A549 (cell line): ENCODE results near the gene PLXDC1. TPM values are rescaled to one million over a fixed set of nuclear protein-coding genes. Genes with fewer than 3 reads are reported as not detected.

ENCODE experiments used
- ATAC-seq, 2 experiments: fragments of 200-7000 bp in 1 of 2; fragments of >200 bp in 1 of 2; cut with Nextera tagmentation in 1 of 2; cut with Tn5 transposase in 1 of 2; 3 replicates each; pipeline versions ENCODE4 v1.8.0 to v1.9.1; 2018 to 2020; ENCODE audit warnings: mild to moderate bottlenecking in 1 of 2, moderate library complexity in 1 of 2
- CTCF ChIA-PET: fragments of 300-600 bp; sonication (Branson Sonifier 250); formaldehyde crosslinking; extraction: SDS; loops from one replicate; lab custom pipeline; 2021; ENCODE audit warnings: antibody characterized with exemption, inconsistent platforms; lab: Yijun Ruan, JAX
- POLR2A ChIA-PET: fragments of 350-600 bp; formaldehyde crosslinking; extraction: SDS; loops from one replicate; lab custom pipeline; 2021; ENCODE audit warnings: antibody characterized with exemption, inconsistent platforms; lab: Yijun Ruan, JAX
- DNase-seq, 2 experiments: peaks; one replicate each; pipeline versions ENCODE4 v3.0.0 to v3.0.0-alpha.2; 2011 to 2016; ENCODE audit warnings: low read depth in 1 of 2, low spot score in 1 of 2
- FAIRE-seq: peaks from 2 replicates; lab custom pipeline; 2011; peaks lifted over from hg19 to GRCh38; lab: Jason Lieb, UNC
- H3K27ac ChIP-seq, 2 experiments: fragments of >200 bp; sonication (Bioruptor Twin); formaldehyde crosslinking; 3 replicates each; pipeline ENCODE4 v1.5.1; 2016 to 2017
- H3K4me1 ChIP-seq: fragments of >200 bp; sonication (Bioruptor Twin); formaldehyde crosslinking; 3 replicates; pipeline ENCODE4 v1.6.1; 2016
- H3K4me2 ChIP-seq: fragments of >200 bp; sonication (Bioruptor Twin); formaldehyde crosslinking; 3 replicates; pipeline ENCODE4 v1.6.1; 2016
- H3K4me3 ChIP-seq: fragments of >200 bp; sonication (Bioruptor Twin); formaldehyde crosslinking; 3 replicates; pipeline ENCODE4 v1.5.1; 2016
- H3K9me3 ChIP-seq: fragments of >200 bp; sonication (Bioruptor Twin); formaldehyde crosslinking; 3 replicates; pipeline ENCODE4 v1.6.1; 2016
- BHLHE40 ChIP-seq: IDR thresholded peaks from 2 replicates; pipeline ENCODE4 v1.6.1; 2012; ENCODE audit warnings: low read depth, low read length, inconsistent platforms
- CBX2 ChIP-seq: fragments of 200-600 bp; sonication (generic); IDR thresholded peaks from 2 replicates; pipeline ENCODE4 v1.6.1; 2016; ENCODE audit warnings: low read depth, mild to moderate bottlenecking, borderline replicate concordance
- CEBPB ChIP-seq, 2 experiments: fragments of >200 bp in 1 of 2; sonication (Bioruptor Twin) in 1 of 2; formaldehyde crosslinking in 1 of 2; IDR thresholded peaks; 2 replicates each; pipeline ENCODE4 v1.6.1; 2012 to 2016
- EHMT2 ChIP-seq: fragments of 200-600 bp; sonication (generic); IDR thresholded peaks from 2 replicates; pipeline ENCODE4 v1.6.1; 2016; ENCODE audit warnings: antibody characterized with exemption, low read depth, mild to moderate bottlenecking, moderate library complexity
- ELK1 ChIP-seq: fragments of 150-350 bp; IDR thresholded peaks from 2 replicates; pipeline ENCODE4 v1.6.1; 2014; ENCODE audit warnings: low read depth, mild to moderate bottlenecking, low read length
- GATA3 ChIP-seq: IDR thresholded peaks from 2 replicates; pipeline ENCODE4 v1.6.1; 2012; ENCODE audit warnings: borderline replicate concordance
- HOXA7 ChIP-seq: fragments of 250-450 bp; sonication (Bioruptor Pico); IDR thresholded peaks from 2 replicates; pipeline ENCODE4 v1.5.0; 2020; ENCODE audit warnings: mild to moderate bottlenecking, moderate library complexity
- HOXB13 ChIP-seq: fragments of 250-450 bp; sonication (Bioruptor Pico); IDR thresholded peaks from 2 replicates; pipeline ENCODE4 v1.5.0; 2020; ENCODE audit warnings: low read depth, mild to moderate bottlenecking, moderate library complexity
- HOXB5 ChIP-seq: fragments of 250-450 bp; sonication (Bioruptor Pico); IDR thresholded peaks from 2 replicates; pipeline ENCODE4 v1.5.0; 2020; ENCODE audit warnings: mild to moderate bottlenecking, moderate library complexity
- JUN ChIP-seq, 2 experiments: fragments of >200 bp; sonication (Bioruptor Twin); formaldehyde crosslinking; IDR thresholded peaks; 2 replicates in 1 of 2; 3 replicates in 1 of 2; pipeline ENCODE4 v1.6.1; 2016 to 2017
- JUNB ChIP-seq: fragments of >200 bp; sonication (Bioruptor Twin); formaldehyde crosslinking; IDR thresholded peaks from 2 replicates; pipeline ENCODE4 v1.6.1; 2016
- KDM5A ChIP-seq: fragments of 200-600 bp; sonication (generic); IDR thresholded peaks from 2 replicates; pipeline ENCODE4 v1.6.1; 2016; ENCODE audit warnings: antibody characterized with exemption, mild to moderate bottlenecking
- MAFK ChIP-seq: fragments of 450-650 bp; IDR thresholded peaks from 2 replicates; pipeline ENCODE4 v1.6.1; 2014; ENCODE audit not compliant: partially characterized antibody
- MYC ChIP-seq: IDR thresholded peaks from 2 replicates; pipeline ENCODE4 v1.6.1; 2012; ENCODE audit warnings: mild to moderate bottlenecking, inconsistent platforms, low read length, improper control_type of control experiment, borderline replicate concordance
- NFE2L2 ChIP-seq: fragments of 150-350 bp; conservative IDR thresholded peaks from 2 replicates; pipeline ENCODE4 v1.6.1; 2014; ENCODE audit warnings: low read length
- PHF8 ChIP-seq: fragments of 200-600 bp; sonication (generic); IDR thresholded peaks from 2 replicates; pipeline ENCODE4 v1.6.1; 2016; ENCODE audit warnings: low read depth, mild to moderate bottlenecking, antibody characterized with exemption, moderate library complexity, borderline replicate concordance
- RAD21 ChIP-seq, 2 experiments: fragments of >200 bp in 1 of 2; sonication (Bioruptor Twin) in 1 of 2; formaldehyde crosslinking in 1 of 2; IDR thresholded peaks in 1 of 2; conservative IDR thresholded peaks in 1 of 2; 2 replicates in 1 of 2; 3 replicates in 1 of 2; pipeline ENCODE4 v1.6.1; 2012 to 2018; ENCODE audit warnings: inconsistent platforms in 1 of 2
- RARB ChIP-seq: fragments of 250-450 bp; sonication (Bioruptor Pico); IDR thresholded peaks from 2 replicates; pipeline ENCODE4 v1.8.0; 2021; ENCODE audit warnings: mild to moderate bottlenecking, moderate library complexity
- RCOR1 ChIP-seq: fragments of 150-350 bp; IDR thresholded peaks from 2 replicates; pipeline ENCODE4 v1.6.1; 2014; ENCODE audit warnings: antibody characterized with exemption, low read length, low read depth
- TFCP2L1 ChIP-seq: fragments of 250-450 bp; sonication (Bioruptor Pico); IDR thresholded peaks from 2 replicates; pipeline ENCODE4 v1.5.0; 2021; ENCODE audit warnings: mild to moderate bottlenecking
- ZC3H11A ChIP-seq: fragments of 450-650 bp; IDR thresholded peaks from 2 replicates; pipeline ENCODE4 v1.6.1; 2014; ENCODE audit warnings: antibody characterized with exemption, mild to moderate bottlenecking
- ZFP36 ChIP-seq: fragments of 450-650 bp; IDR thresholded peaks from 2 replicates; pipeline ENCODE4 v1.6.1; 2014; ENCODE audit warnings: borderline replicate concordance; ENCODE audit not compliant: partially characterized antibody
- ZNF302 ChIP-seq: fragments of 250-450 bp; sonication (Bioruptor Pico); IDR thresholded peaks from 2 replicates; pipeline ENCODE4 v1.9.0; 2021; ENCODE audit warnings: inconsistent platforms, mild to moderate bottlenecking, moderate library complexity
- ZSCAN20 ChIP-seq: fragments of 250-450 bp; sonication (Bioruptor Pico); IDR thresholded peaks from 2 replicates; pipeline ENCODE4 v1.8.0; 2022; ENCODE audit warnings: mild to moderate bottlenecking, moderate library complexity
- WGBS: methylation state at CpG from one replicate; pipeline ENCODE4 v1.1.6; 2017; ENCODE audit errors: missing lambda C conversion rate; 5-methylcytosine and 5-hydroxymethylcytosine counted together
- polyA plus RNA-seq, 4 experiments: library from polyadenylated mRNA; depleted of rRNA in 3 of 4; stranded (reverse); fragments of >200 nt; fragmentation: RNase III in 1 of 4; extraction: RNeasy Plus Mini Kit Qiagen cat#74134 plus additional on column Dnase treatment in 1 of 4; gene quantifications; 2 replicates in 3 of 4; 3 replicates in 1 of 4; pipeline ENCODE4 v1.2.3, GENCODE V29; 2011 to 2017
- TF ChIP-seq, protein P1 (sequence below): fragments of >200 bp; sonication (Bioruptor Twin); formaldehyde crosslinking; IDR thresholded peaks from 3 replicates; pipeline ENCODE4 v1.6.1; 2016
- TF ChIP-seq, protein P2 (sequence below): IDR thresholded peaks from 2 replicates; pipeline ENCODE4 v1.6.1; 2012
- TF ChIP-seq, protein P3 (sequence below): fragments of 250-450 bp; sonication (Bioruptor Pico); IDR thresholded peaks from 2 replicates; pipeline ENCODE4 v1.5.0; 2021; ENCODE audit warnings: mild to moderate bottlenecking, moderate library complexity, borderline replicate concordance

PLXDC1 gene
- polyA plus RNA-seq, 2 of the 4 experiments (the other 2 are of a cell fraction), result 0.31 to 0.36 TPM

- 91% methylated on average over 8 of the region's 9 CpGs for WGBS
- no peak for TF ChIP-seq MYC
- TF ChIP-seq HOXB13, result no peak
- TF ChIP-seq JUNB, result no peak
- no peak for TF ChIP-seq HOXA7 (CRISPR knock-in tag)
- no peak for TF ChIP-seq ZC3H11A
- no peak for TF ChIP-seq CEBPB (IDR thresholded peaks at IDR 0.05)
- TF ChIP-seq PHF8, result no peak
- no peak for TF ChIP-seq ZNF302
- TF ChIP-seq RAD21 (conservative IDR thresholded peaks at IDR 0.05 in 1 of 2, IDR thresholded peaks at IDR 0.05 in 1 of 2), result no peak
- no peak for TF ChIP-seq RARB (CRISPR knock-in tag)
- no peak for TF ChIP-seq TFCP2L1 (CRISPR knock-in tag)
- no peak for TF ChIP-seq ZSCAN20 (CRISPR knock-in tag)
- TF ChIP-seq HOXB5 (CRISPR knock-in tag), result no peak
- no peak for TF ChIP-seq RCOR1
- no peak for TF ChIP-seq GATA3
- TF ChIP-seq, protein P1, sequence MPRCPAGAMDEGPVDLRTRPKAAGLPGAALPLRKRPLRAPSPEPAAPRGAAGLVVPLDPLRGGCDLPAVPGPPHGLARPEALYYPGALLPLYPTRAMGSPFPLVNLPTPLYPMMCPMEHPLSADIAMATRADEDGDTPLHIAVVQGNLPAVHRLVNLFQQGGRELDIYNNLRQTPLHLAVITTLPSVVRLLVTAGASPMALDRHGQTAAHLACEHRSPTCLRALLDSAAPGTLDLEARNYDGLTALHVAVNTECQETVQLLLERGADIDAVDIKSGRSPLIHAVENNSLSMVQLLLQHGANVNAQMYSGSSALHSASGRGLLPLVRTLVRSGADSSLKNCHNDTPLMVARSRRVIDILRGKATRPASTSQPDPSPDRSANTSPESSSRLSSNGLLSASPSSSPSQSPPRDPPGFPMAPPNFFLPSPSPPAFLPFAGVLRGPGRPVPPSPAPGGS, result no peak
- TF ChIP-seq, protein P2, sequence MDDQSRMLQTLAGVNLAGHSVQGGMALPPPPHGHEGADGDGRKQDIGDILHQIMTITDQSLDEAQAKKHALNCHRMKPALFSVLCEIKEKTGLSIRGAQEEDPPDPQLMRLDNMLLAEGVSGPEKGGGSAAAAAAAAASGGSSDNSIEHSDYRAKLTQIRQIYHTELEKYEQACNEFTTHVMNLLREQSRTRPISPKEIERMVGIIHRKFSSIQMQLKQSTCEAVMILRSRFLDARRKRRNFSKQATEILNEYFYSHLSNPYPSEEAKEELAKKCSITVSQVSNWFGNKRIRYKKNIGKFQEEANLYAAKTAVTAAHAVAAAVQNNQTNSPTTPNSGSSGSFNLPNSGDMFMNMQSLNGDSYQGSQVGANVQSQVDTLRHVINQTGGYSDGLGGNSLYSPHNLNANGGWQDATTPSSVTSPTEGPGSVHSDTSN, result no peak
- no peak for TF ChIP-seq EHMT2
- no peak for TF ChIP-seq NFE2L2
- no peak for TF ChIP-seq KDM5A
- FAIRE-seq, result no peak
- DNase-seq, result no peak
- no peak overlapping the region for H3K4me2 ChIP-seq
- H3K4me1 ChIP-seq, result no peaks in the 10 kb centered on the region
- no peaks in the 10 kb centered on the region for H3K9me3 ChIP-seq
- ChIA-PET CTCF (interaction anchor here (0.6 to 29.6 kb wide), 5 partner anchors 10 to 156 kb away, joined by 4 to 612 read pairs (median 6); partner anchors contain the start of gene ARL5C), POLR2A (interaction anchor here (0.7 kb wide), 1 partner anchor 259 kb away, joined by 3 read pairs; no protein-coding TSS in a partner anchor)
- H3K4me3 ChIP-seq, result no peak overlapping the region
- peak in 1 of 2 experiments; percentile 14; a peak in 2 of 6 replicates for ATAC-seq
- no peak overlapping the region for H3K27ac ChIP-seq
Measured at GRCh38 chr17:39139561-39139960, 11.9 kb downstream of the PLXDC1 start.

DNA sequence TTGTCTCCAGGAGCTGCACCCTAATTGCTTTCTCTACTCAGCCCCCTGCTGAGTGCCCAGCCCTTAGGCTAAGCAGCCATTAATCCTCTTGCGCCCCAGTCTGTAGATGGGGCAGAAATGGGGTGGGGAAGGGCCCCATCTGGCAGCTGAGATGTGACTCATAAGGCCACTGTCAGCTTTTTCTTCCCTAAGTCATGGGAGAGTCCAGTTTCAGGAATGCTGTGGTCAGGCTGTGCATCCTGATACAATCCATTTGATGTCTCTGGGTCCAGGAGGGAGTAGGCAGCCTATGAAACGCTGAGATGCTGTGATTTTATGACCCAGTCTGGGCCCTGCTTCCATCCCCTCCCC is 12.3 kb downstream of the PLXDC1 start:
- DNase-seq (peak in 1 of 2 experiments; percentile 48), ATAC-seq (peak; percentile 53 to 54; a peak in 3 of 6 replicates), FAIRE-seq (no peak)
- H3K4me3 ChIP-seq, result no peak overlapping the region
- WGBS, result 51% methylated on average over 2 of the region's 2 CpGs
- H3K4me2 ChIP-seq, result no peak overlapping the region
- no peaks in the 10 kb centered on the region for H3K4me1 ChIP-seq
- POLR2A ChIA-PET, result interaction anchor here (0.7 kb wide), 1 partner anchor 259 kb away, joined by 3 read pairs; no protein-coding TSS in a partner anchor
- no peak overlapping the region for H3K27ac ChIP-seq
- CTCF ChIA-PET, result interaction anchor here (1.1 to 29.6 kb wide), 3 partner anchors 10 to 34 kb away, joined by 4 to 612 read pairs (median 11); partner anchors contain the start of gene ARL5C
- TF ChIP-seq, protein P3, sequence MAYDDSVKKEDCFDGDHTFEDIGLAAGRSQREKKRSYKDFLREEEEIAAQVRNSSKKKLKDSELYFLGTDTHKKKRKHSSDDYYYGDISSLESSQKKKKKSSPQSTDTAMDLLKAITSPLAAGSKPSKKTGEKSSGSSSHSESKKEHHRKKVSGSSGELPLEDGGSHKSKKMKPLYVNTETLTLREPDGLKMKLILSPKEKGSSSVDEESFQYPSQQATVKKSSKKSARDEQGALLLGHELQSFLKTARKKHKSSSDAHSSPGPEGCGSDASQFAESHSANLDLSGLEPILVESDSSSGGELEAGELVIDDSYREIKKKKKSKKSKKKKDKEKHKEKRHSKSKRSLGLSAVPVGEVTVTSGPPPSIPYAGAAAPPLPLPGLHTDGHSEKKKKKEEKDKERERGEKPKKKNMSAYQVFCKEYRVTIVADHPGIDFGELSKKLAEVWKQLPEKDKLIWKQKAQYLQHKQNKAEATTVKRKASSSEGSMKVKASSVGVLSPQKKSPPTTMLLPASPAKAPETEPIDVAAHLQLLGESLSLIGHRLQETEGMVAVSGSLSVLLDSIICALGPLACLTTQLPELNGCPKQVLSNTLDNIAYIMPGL (CRISPR knock-in tag), result no peak
- TF ChIP-seq MAFK (no peak), ELK1 (no peak), ZFP36 (no peak), HOXA7 (CRISPR knock-in tag) (no peak), JUN (IDR thresholded peaks at IDR 0.05) (no peak), BHLHE40 (no peak), CBX2 (no peak)
- TF ChIP-seq, protein P1, result no peak
- TF ChIP-seq, protein P2, result no peak
- TF ChIP-seq, all 56 proteins: peak for 0
- H3K9me3 ChIP-seq, result no peaks in the 10 kb centered on the region
